ENCODE results near the gene MXRA7.

GRCh38 chr17:76725580-76726230, 14.9 kb upstream of the MXRA7 start:
- TF ChIP-seq RAD21 (IDR thresholded peaks at IDR 0.05; ENCODE audit: low read length): no peak
- no peak for TF ChIP-seq POLR2A (IDR thresholded peaks at IDR 0.05; ENCODE audit: low read depth, low read length)
- no peak for TF ChIP-seq CTCF (conservative IDR thresholded peaks at IDR 0.05; ENCODE audit: low read depth, low read length)
- TF ChIP-seq CEBPB (IDR thresholded peaks at IDR 0.05; ENCODE audit: low read depth, low read length): no peak
- 0 out of 2 replicates have a peak, but pooled peaks have one; percentile 17 for TF ChIP-seq MXI1 (IDR thresholded peaks at IDR 0.05; ENCODE audit: borderline replicate concordance, low read depth, low read length)
- no peak for TF ChIP-seq BHLHE40 (IDR thresholded peaks at IDR 0.05; ENCODE audit: low read depth, low read length)
- no peak for TF ChIP-seq RFX5 (IDR thresholded peaks at IDR 0.05; ENCODE audit: low read depth, low read length)

All from IMR-90 (cell line).